HepG2 (cell line): ENCODE results near the gene RPTOR.

ENCODE experiments used
- MAFK ChIP-seq, 2 experiments: IDR thresholded peaks in 1 of 2; conservative IDR thresholded peaks in 1 of 2; 2 replicates each; pipeline ENCODE4 v1.6.1; 2011; ENCODE audit warnings: improper control_type of control experiment in 2 of 2, low read length in 2 of 2
- MBNL3 ChIP-seq: fragments of 250-450 bp; sonication (Bioruptor Pico); conservative IDR thresholded peaks from 2 replicates; pipeline ENCODE4 v1.8.0; 2022; ENCODE audit warnings: mild to moderate bottlenecking, inconsistent platforms
- ZNF331 ChIP-seq: sonication (generic); formaldehyde crosslinking; IDR thresholded peaks from 2 replicates; pipeline ENCODE4 v1.4.0; 2020; ENCODE audit warnings: missing genetic modification reagents

DNA sequence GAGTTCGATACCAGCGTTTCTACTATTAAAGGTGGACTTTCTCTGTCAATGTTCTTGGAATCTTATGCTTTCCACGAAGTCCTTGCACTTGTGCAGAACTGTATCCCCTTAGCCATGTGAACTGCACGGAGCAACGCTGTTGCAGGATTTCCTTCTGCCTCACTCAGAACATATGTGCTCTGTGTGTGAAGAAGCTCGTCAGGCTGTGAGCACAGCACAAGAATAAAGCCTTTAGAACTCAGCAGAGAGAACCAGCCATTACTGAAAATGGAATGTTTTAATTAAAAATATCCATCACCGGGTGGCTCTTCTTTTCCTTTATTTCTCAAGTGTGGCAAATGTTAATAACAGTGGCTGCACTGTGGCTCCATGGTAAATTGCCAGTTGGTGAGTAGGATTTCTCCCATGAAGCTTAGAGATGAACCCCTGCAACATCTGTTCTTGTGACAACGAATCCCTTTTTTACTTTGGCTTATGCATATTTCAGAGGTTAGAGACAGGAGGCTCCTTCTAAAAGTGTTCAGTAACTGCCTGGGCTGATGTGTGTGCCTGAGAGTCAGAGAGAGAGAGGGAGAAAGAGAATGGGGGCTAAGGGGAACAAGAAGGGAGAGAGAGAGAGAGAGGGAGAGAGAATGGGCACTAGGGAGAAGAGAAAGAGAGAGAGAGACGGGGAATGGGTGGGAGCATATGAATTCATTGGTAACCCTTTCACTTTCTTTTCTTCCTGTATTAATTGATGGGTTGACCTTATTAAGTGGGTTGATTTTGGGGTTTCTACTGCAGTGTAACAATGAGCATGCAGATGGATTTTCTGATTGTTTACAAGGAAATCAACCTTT, 50.0 kb downstream of the RPTOR start:
- TF ChIP-seq MBNL3 (CRISPR knock-in tag) (no peak), MAFK (conservative IDR thresholded peaks at IDR 0.05 in 1 of 2, IDR thresholded peaks at IDR 0.05 in 1 of 2; ENCODE audit: low read length in 2 of 2) (no peak), ZNF331 (CRISPR knock-in tag) (no peak)
